B cell (primary cell): ENCODE data around the gene RFT1.

Experiments
- CTCF ChIP-seq: fragments of 200-600 bp; IDR thresholded peaks from one replicate; pipeline ENCODE4 v1.8.0; 2022; ENCODE audit warnings: antibody characterized with exemption, mild to moderate bottlenecking
- EZH2 ChIP-seq: IDR thresholded peaks from 2 replicates; pipeline ENCODE4 v1.6.1; 2012; ENCODE audit warnings: borderline replicate concordance, low read depth, mild to moderate bottlenecking, moderate library complexity, low read length; ENCODE audit not compliant: insufficient read depth, poor library complexity, severe bottlenecking

- no peak for TF ChIP-seq CTCF
- no peak for TF ChIP-seq EZH2
Observed at GRCh38 chr3:53102601-53103147, 27.6 kb downstream of the RFT1 start.
